GM23338 (cell line): ENCODE data around the gene CCDC152. TPM values are rescaled to one million over a fixed set of nuclear protein-coding genes. Genes with fewer than 3 reads are reported as not detected.
A peak's percentile ranks its signal among the peaks of the same experiment; 100 is the strongest.

Source experiments
- ATAC-seq: fragments of 200-7000 bp; cut with Tn5 transposase; 3 replicates; pipeline ENCODE4 v1.9.1; 2020
- DNase-seq: peaks from one replicate; pipeline ENCODE4 v3.0.0-alpha.2; 2015; ENCODE audit warnings: low spot score
- H2AFZ ChIP-seq: fragments of 200-600 bp; sonication (generic); 2 replicates; pipeline ENCODE4 v1.8.0; 2016; ENCODE audit warnings: antibody characterized with exemption, mild to moderate bottlenecking, moderate library complexity
- H3F3A ChIP-seq: fragments of 200-600 bp; sonication (generic); replicated peaks from 2 replicates; pipeline ENCODE4 v1.8.0; 2017; ENCODE audit warnings: antibody characterized with exemption, mixed run types, low read depth
- H3K27ac ChIP-seq: fragments of 200-600 bp; sonication (generic); 2 replicates; pipeline ENCODE4 v1.6.1; 2016; ENCODE audit warnings: low read depth
- H3K27me3 ChIP-seq: fragments of 200-600 bp; sonication (generic); 2 replicates; pipeline ENCODE4 v1.8.0; 2016; ENCODE audit warnings: mild to moderate bottlenecking, mixed run types, moderate library complexity; ENCODE audit not compliant: insufficient read depth
- H3K36me3 ChIP-seq: fragments of 200-600 bp; sonication (generic); 2 replicates; pipeline ENCODE4 v1.8.0; 2016; ENCODE audit warnings: mild to moderate bottlenecking; ENCODE audit not compliant: insufficient read depth
- H3K4me1 ChIP-seq: fragments of 200-600 bp; sonication (generic); 2 replicates; pipeline ENCODE4 v1.8.0; 2016; ENCODE audit warnings: mild to moderate bottlenecking, moderate library complexity; ENCODE audit not compliant: insufficient read depth
- H3K4me2 ChIP-seq: fragments of 200-600 bp; sonication (generic); 2 replicates; pipeline ENCODE4 v1.7.1; 2017; ENCODE audit warnings: mixed run types
- H3K4me3 ChIP-seq: fragments of 200-600 bp; sonication (generic); 2 replicates; pipeline ENCODE4 v1.6.1; 2016; ENCODE audit warnings: mixed run types
- H3K79me2 ChIP-seq: fragments of 200-600 bp; sonication (generic); replicated peaks from 2 replicates; pipeline ENCODE4 v1.8.0; 2017; ENCODE audit warnings: mild to moderate bottlenecking; ENCODE audit not compliant: insufficient read depth
- H3K9me2 ChIP-seq: fragments of 200-600 bp; sonication (generic); 2 replicates; pipeline ENCODE4 v1.8.0; 2017; ENCODE audit not compliant: insufficient read depth
- H4K20me1 ChIP-seq: fragments of 200-600 bp; sonication (generic); replicated peaks from 2 replicates; pipeline ENCODE4 v1.8.0; 2017; ENCODE audit warnings: mild to moderate bottlenecking; ENCODE audit not compliant: insufficient read depth
- H3K27ac Mint-ChIP-seq: 2 replicates; pipeline ENCODE4 v1.8.0; 2020; ENCODE audit warnings: inconsistent platforms, mild to moderate bottlenecking, moderate library complexity, mixed read lengths
- H3K27me3 Mint-ChIP-seq: 3 replicates; pipeline ENCODE4 v1.8.0; 2022; ENCODE audit warnings: low read depth, mild to moderate bottlenecking, moderate library complexity, mixed read lengths, inconsistent platforms; ENCODE audit not compliant: insufficient read depth, poor library complexity
- H3K36me3 Mint-ChIP-seq: 3 replicates; pipeline ENCODE4 v1.8.0; 2021; ENCODE audit warnings: low read depth, mild to moderate bottlenecking, inconsistent platforms, moderate library complexity, mixed read lengths
- H3K4me1 Mint-ChIP-seq: 3 replicates; pipeline ENCODE4 v1.8.0; 2020; ENCODE audit warnings: mild to moderate bottlenecking, inconsistent platforms, mixed read lengths
- H3K4me3 Mint-ChIP-seq: 3 replicates; pipeline ENCODE4 v1.8.0; 2021; ENCODE audit warnings: moderate library complexity, mild to moderate bottlenecking, inconsistent platforms, mixed read lengths
- H3K9me3 Mint-ChIP-seq: 3 replicates; pipeline ENCODE4 v1.8.0; 2020; ENCODE audit warnings: moderate library complexity, mild to moderate bottlenecking, inconsistent platforms, mixed read lengths
- CREB1 ChIP-seq: fragments of 250-450 bp; sonication (Bioruptor Pico); IDR thresholded peaks from 2 replicates; pipeline ENCODE4 v1.5.0; 2020; ENCODE audit warnings: low read depth, mild to moderate bottlenecking, moderate library complexity
- CTCF ChIP-seq, 2 experiments: fragments of 200-600 bp in 1 of 2; sonication (generic) in 1 of 2; conservative IDR thresholded peaks; 2 replicates each; pipeline versions ENCODE4 v1.5.1 to v1.6.1; 2016 to 2017; ENCODE audit warnings: antibody characterized with exemption in 2 of 2, low read depth in 2 of 2, mild to moderate bottlenecking in 2 of 2, moderate library complexity in 1 of 2
- ETS1 ChIP-seq: IDR thresholded peaks from 2 replicates; pipeline ENCODE4 v1.6.1; 2016; ENCODE audit warnings: antibody characterized with exemption
- EZH2 ChIP-seq: fragments of 200-600 bp; sonication (generic); IDR thresholded peaks from one replicate; pipeline ENCODE4 v1.8.0; 2017; ENCODE audit warnings: antibody characterized with exemption, mild to moderate bottlenecking, low read depth; ENCODE audit not compliant: unreplicated experiment
- EZH2phosphoT487 ChIP-seq: fragments of 200-600 bp; sonication (generic); IDR thresholded peaks from one replicate; pipeline ENCODE4 v1.8.1; 2018; ENCODE audit warnings: antibody characterized with exemption; ENCODE audit not compliant: unreplicated experiment
- JUNB ChIP-seq: IDR thresholded peaks from one replicate; pipeline ENCODE4 v1.6.1; 2016; ENCODE audit warnings: antibody characterized with exemption; ENCODE audit not compliant: unreplicated experiment
- REST ChIP-seq: IDR thresholded peaks from one replicate; pipeline ENCODE4 v1.6.1; 2018; ENCODE audit warnings: antibody characterized with exemption; ENCODE audit not compliant: unreplicated experiment
- polyA plus RNA-seq: library from polyadenylated mRNA; unstranded; fragments of >200 nt; fragmentation: Nextera tagmentation; extraction: Ambion mirVana; gene quantifications from 2 replicates; pipeline ENCODE4 v1.2.1, GENCODE V29; 2016
- total RNA-seq: library from RNA; depleted of rRNA; stranded (reverse); fragments of >200 nt; shearing (Covaris generic); gene quantifications from 2 replicates; pipeline ENCODE4 v1.2.3, GENCODE V29; 2014

Gene CCDC152
- total and polyA plus RNA-seq, 2 experiments from 2014 or later: 16.2 to 75.9 TPM

GRCh38 chr5:42740920-42741319 lies 15.7 kb upstream of the CCDC152 start:
- peaks cover 5% of the 10 kb centered on the region; the same call in 2 of the 3 replicates for H3K36me3 Mint-ChIP-seq
- Histone ChIP-seq H3K4me1 (no peaks in the 10 kb centered on the region), H3K9me2 (no peaks in the 10 kb centered on the region), H3F3A (no peaks in the 10 kb centered on the region), H3K4me2 (no peak overlapping the region), H2AFZ (no peak overlapping the region), H4K20me1 (no peaks in the 10 kb centered on the region), H3K4me3 (no peak overlapping the region), H3K79me2 (no peaks in the 10 kb centered on the region), H3K27ac (no peak overlapping the region), H3K36me3 (no peaks in the 10 kb centered on the region), H3K27me3 (no peaks in the 10 kb centered on the region)
- no peaks in the 10 kb centered on the region for H3K4me1 Mint-ChIP-seq
- DNase-seq (no peak), ATAC-seq (no peak)
- H3K27ac Mint-ChIP-seq: no peak overlapping the region
- no peaks in the 10 kb centered on the region for H3K27me3 Mint-ChIP-seq
- no peak overlapping the region for H3K4me3 Mint-ChIP-seq
- TF ChIP-seq JUNB (no peak), REST (no peak), CREB1 (CRISPR knock-in tag) (no peak), CTCF (conservative IDR thresholded peaks at IDR 0.05; ENCODE audit: low read depth in 2 of 2) (no peak), ETS1 (no peak)
- peaks cover 25% of the 10 kb centered on the region for H3K9me3 Mint-ChIP-seq

- ATAC-seq: peak; percentile 82
- no peak overlapping the region for H3K4me3 Mint-ChIP-seq
- no peak overlapping the region for H3K27ac Mint-ChIP-seq
- H3K27me3 ChIP-seq: no peaks in the 10 kb centered on the region
- TF ChIP-seq EZH2phosphoT487 (no peak), EZH2 (no peak), REST (no peak), CTCF (conservative IDR thresholded peaks at IDR 0.05; ENCODE audit: low read depth in 2 of 2) (peak; percentile 80 to 91)
- peaks cover 5% of the 10 kb centered on the region; the same call in 2 of the 3 replicates for H3K36me3 Mint-ChIP-seq
- H3F3A ChIP-seq: no peaks in the 10 kb centered on the region
- no peak overlapping the region for H3K27ac ChIP-seq
- no peaks in the 10 kb centered on the region for H3K36me3 ChIP-seq
- no peak overlapping the region for H2AFZ ChIP-seq
- DNase-seq: peak; percentile 86
- H3K4me2 ChIP-seq: no peak overlapping the region
- peaks cover 19% of the 10 kb centered on the region for H3K9me3 Mint-ChIP-seq
- H3K4me3 ChIP-seq: no peak overlapping the region
- no peaks in the 10 kb centered on the region for H3K79me2 ChIP-seq
- no peaks in the 10 kb centered on the region for H3K4me1 ChIP-seq
- no peaks in the 10 kb centered on the region for H3K4me1 Mint-ChIP-seq
- H4K20me1 ChIP-seq: no peaks in the 10 kb centered on the region
- H3K27me3 Mint-ChIP-seq: no peaks in the 10 kb centered on the region
- H3K9me2 ChIP-seq: no peaks in the 10 kb centered on the region
Observed at GRCh38 chr5:42745426-42745825, 11.2 kb upstream of the CCDC152 start.
